Muscle of back (tissue), 13 donors: ENCODE results near the gene ZSCAN12. TPM values are rescaled to one million over a fixed set of nuclear protein-coding genes. Genes with fewer than 3 reads are reported as not detected.
A peak's percentile ranks its signal among the peaks of the same experiment; 100 is the strongest.
"Not testable (repeated sequence)": the region's sequence is repeated elsewhere in the genome, so short reads cannot be mapped to it uniquely, and the experiment has no call there.

Experiments
- DNase-seq, 3 donors: peaks; one replicate each; pipeline versions ENCODE4 v3.0.0 to v3.0.0-alpha.2; 2013
- long read RNA-seq, 9 donors: transcript quantifications; one replicate each; lab custom pipeline, GENCODE V29; 2026
- polyA plus RNA-seq, 10 donors: library from polyadenylated mRNA; unstranded; fragments of 120-200 nt; gene quantifications; one replicate each; pipeline ENCODE4 v1.2.1, GENCODE V29; 2013; ENCODE audit not compliant: insufficient read length in 10 of 10

ZSCAN12 gene
- 1 to 10 TPM; 4.2 to 7.4 (median 6.2) TPM for polyA plus RNA-seq
- long read RNA-seq, donor 1, partial matches to known transcripts, result 0 of 1 reads
- long read RNA-seq, donor 1, other reads (novel, unspliced or antisense), result 0 of 1 reads
- long read RNA-seq, donor 2, result 0 reads
- long read RNA-seq, donor 3, result 0 reads
- long read RNA-seq, donor 4, result 0 reads
- long read RNA-seq, donor 5, result 0 reads
- long read RNA-seq, donor 6, result 0 reads
- long read RNA-seq, donor 7, partial matches to known transcripts, result 0 of 1 reads
- long read RNA-seq, donor 7, other reads (novel, unspliced or antisense), result 0 of 1 reads
- long read RNA-seq, donor 8, result 0 reads
- long read RNA-seq, donor 9, result 0 reads

DNA sequence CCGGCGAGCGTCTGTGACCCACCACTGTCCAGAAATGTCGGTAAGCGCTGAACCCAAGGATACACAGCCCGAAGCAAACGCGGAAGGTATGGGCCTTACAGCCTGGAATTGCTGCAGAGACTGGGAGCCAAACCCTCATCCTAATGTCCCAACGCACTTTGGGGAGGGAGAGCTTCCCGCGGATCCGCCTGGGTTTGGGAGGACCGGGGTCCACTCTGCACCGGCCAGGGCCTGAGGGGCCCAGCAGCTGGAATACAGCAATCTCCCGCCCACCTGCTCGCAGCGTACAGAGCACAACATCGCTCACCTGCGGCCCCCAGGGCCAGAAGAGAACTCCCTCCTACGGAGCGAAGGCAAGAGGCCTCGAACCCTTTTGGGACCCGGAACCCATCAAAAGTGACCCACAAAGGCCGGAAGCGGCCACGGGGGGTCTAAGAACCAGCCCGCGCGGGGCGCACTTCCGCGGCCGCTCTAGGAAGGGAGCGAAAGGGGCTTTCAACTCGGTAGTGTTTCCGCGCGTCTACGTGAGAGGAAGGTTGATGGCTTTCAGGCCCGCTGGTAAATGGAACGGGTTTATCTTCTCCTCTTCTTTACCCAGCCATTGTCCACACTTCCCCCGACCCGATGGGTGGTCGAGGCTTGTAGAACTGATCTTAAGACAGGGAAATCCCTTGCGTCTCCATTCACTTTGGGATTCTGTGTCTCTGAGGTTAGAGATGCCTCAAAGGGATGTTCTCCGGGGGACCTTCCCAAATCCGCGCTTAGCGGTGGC, at the start of gene ZSCAN12:
Gene ZSCAN12 (minus strand): TSS at position 398 of the 772 bp plus-strand sequence. CDS start 1,342 bp downstream, outside the sequence.
- DNase-seq, result peak; percentile 86 to 93 (median 87)

DNA sequence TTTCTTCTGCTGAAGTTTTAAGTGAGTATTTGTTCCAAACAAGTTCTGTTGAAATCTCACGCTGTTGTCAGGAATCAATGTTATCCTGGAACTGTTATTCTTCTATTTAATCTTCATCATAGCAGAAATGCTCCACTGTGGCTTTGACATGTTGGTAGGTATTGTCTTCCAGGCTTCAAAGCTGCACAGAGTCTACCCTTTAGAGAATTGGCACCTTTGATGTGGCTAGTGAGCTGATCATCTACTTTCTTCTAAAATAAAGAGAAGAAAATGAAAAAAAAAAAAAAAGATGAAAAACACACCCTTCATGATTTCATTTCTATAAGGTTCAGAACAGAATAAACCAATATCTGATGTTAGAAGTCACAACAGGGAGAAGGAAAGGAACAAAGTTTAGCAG, 49.5 kb upstream of the ZSCAN12 start:
- no peak for DNase-seq

DNA sequence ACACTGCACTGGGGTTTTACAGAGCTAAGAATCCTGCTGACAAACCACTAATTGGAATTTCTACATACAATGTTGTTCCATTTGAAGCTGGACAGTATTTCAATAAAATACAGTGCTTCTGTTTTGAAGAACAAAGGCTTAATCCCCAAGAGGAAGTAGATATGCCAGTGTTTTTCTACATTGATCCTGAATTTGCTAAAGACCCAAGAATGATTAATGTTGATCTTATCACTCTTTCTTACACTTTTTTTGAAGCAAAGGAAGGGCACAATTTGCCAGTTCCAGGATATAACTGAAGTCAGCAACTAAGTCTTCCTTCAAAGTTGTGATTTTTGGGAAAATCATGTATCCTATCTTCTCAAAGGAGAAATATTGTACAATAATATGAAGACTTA, 48.0 kb upstream of the ZSCAN12 start:
- not testable (repeated sequence) for DNase-seq

DNA sequence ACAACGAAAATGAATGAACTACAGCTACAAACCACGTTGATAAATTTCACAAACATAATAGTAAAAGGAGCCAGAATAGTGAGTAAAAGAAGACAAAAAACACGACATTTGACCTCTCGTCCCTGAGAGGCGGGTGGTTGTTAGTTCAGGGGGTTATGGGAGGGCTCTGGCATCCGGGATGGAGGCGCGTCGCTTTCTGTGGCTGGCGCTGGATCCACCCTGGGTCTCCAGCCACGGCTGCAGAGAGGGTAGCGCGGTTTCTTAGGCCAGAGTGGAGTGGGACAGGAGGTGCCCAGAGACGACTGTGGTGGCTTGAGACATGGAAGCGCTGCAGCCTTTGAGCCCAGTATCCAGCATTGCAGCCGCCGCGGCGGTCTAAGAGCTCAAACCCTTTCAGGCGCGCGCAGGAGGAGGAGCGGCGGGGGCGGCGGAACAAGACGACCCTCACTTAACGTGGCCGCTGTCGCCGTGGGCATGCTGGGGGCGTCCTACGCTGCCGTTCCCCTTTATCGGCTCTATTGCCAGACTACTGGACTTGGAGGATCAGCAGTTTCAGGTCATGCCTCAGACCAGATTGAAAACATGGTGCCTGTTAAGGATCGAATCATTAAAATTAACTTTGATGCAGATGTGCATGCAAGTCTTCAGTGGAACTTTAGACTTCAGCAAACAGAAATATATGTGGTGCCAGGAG, 47.4 kb upstream of the ZSCAN12 start:
- DNase-seq, result peak in 2 of 3 donors; percentile 7 to 44

DNA sequence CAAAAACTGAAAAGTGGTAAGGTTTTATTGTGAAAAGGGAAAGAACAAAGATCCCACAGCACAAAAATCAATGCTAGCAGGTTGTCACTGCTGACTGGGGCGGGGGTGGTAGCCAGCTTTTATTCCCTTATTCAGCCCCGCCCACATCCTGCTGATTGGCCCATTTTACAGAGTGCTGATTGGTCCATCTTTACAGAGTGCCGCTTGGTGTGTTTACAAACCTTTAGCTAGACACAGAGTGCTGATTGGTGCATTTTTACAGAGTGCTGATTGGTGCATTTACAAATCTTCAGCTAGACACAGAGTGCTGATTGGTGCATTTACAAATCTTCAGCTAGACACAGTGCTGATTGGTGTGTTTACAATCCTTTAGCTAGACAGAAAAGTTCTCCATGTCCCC, 45.2 kb upstream of the ZSCAN12 start:
- not testable (repeated sequence) for DNase-seq

DNA sequence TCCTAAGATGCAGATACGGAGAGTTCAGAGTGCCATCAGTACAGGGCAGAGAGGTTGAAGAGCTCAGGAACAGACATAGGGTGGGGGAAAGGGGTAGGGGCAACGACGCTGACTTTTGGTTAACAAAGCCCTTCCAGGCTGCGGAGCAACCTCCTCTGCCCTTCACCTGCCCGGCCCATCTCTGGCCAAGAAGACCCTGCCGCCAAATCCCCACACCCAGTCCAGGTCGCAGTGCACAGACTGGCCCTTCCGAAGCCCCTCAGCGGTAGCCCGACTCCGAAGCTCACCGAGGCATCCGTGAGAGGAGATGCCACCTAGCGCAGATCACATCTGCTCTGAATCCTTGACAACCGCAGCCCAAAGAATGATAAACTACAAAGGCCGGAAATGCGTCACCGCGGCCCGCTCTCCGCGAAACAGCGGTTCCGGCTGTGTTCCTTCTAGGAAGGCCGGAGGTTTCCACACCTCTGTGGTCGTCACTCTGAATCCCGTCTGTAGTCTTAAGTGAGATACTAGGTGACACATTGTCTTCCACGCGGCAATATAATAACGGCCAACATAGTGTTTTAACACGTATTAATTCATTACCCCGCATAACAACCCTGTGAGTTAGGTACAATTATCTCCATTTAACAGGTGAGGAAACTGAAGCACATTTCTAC, 43.7 kb upstream of the ZSCAN12 start, which contains the start of gene ZSCAN23:
Gene ZSCAN23 (minus strand): TSS at position 380 of the 662 bp plus-strand sequence. CDS start 7,225 bp downstream, outside the sequence.
- peak; percentile 78 to 92 (median 88) for DNase-seq

DNA sequence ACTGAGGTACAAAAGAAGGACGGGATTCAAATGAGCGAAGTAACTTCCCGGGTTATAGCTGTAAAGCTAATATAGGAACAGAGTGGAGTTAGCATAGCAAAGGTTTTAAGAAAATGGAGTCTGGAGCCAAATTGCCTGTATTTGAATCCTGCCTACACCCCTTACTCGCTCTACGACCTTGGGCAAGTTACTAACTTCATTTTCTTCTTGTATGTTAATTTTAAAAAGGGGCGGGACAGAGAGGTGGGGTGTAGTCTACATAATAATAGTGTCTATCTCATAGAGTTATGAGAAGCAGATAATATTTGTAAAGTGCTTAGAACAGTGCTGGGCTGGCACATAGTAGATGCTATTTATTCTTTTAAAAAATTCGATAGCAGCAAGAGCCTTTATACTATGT, 43.0 kb upstream of the ZSCAN12 start:
- peak in 1 of 3 donors; percentile 0 for DNase-seq

DNA sequence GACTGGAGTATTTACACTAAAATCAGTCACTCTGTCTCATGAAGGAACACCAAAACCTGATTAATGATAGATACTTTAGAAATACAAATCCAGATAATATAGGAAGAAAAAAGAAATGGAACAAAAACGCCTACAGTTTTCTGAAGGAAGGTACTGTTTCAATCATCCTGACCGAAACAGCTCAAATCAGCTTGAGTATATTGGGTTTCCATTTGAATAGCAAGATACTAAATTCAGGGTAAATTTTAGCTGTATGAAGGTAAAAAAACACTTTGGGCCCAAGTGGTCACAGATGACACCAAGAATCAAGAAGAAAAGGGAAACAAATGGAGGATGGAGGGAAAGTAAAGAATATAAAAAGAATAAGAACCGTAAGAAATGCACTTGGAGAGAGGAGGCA, 36.9 kb upstream of the ZSCAN12 start:
- no peak for DNase-seq

DNA sequence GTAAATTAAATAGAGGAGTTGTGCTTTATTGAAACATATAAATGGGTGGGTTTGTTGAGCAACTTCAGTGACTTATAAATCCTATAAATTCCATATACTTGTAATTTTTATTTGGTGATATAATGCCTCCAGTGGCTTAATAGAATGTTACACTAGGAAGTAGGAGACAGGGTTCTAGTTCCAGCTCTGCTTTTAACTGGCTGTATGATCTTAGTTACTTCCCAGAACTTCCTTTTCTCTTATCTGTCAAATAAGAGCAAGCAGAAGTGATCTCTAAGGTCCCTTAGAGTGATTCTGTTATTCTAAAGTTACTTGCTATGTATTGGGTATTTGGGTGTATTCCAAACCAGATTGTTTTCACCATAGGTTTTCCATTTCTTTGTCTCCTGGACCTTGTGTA, 33.6 kb upstream of the ZSCAN12 start:
- no peak for DNase-seq

DNA sequence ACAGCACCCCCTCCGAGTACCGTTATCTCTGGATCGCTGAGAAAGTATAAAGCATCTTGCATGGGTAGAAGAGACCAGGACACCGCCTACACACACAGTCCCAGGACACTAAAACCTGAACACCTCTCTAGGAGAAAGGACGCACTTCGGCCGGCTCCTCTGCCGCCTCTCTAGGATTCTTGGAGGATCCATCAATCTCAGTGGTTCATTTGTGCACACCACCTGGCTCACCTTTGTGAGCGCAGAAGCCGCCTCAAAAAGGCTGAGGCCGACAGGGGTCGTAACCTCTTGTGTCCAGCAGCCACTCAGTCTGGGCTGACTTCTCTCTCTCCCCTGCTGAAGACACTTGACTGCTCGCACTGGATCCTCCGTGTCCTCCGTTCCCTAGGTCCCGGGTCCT, 30.2 kb upstream of the ZSCAN12 start:
- DNase-seq, result no peak

DNA sequence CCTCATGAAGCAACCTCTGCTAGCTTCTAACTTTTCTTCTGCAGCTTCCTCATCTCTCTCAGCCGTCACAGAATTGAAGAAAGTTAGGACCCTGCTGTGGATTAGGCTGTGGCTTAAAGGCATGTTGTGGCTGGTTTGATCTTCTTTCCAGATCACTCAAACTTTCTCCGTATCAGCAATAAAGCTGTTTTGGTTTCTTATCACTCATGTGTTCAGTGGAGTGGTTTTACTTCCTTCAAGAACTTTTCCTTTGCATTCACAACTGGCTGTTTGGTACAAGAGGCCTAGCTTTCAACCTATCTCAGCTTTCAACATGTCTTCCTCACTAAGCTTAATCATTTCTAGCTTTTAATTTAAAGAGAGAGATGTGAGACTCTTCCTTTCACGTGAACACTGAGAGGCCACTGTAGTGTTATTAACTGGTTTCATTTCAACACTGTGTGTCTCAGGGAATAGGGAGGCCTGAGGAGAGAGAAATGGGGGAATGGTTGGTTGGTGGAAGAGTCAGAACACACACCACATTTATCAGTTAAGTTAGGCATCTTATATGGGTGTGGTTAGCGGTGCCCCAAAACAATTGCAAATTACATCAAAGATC, 26.5 kb upstream of the ZSCAN12 start:
- DNase-seq, result no peak

DNA sequence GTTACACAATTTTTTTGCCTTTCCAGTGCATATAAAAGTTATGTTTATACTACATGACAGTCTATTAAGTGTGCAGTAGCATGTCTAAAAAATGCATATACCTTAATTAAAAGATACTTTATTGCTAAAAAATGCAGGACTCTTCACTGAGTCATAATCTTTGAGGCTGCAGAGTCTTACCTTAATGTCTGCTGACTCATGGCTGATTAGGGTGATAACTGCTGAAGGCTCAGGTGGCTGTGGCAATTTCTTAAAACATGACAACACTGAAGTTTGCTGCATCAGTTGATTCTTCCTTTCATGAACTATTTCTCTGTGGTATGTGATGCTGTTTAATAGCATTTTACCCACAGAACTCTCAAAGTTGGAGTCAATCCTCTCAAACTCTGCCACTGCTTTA, 24.6 kb upstream of the ZSCAN12 start:
- DNase-seq, result no peak

DNA sequence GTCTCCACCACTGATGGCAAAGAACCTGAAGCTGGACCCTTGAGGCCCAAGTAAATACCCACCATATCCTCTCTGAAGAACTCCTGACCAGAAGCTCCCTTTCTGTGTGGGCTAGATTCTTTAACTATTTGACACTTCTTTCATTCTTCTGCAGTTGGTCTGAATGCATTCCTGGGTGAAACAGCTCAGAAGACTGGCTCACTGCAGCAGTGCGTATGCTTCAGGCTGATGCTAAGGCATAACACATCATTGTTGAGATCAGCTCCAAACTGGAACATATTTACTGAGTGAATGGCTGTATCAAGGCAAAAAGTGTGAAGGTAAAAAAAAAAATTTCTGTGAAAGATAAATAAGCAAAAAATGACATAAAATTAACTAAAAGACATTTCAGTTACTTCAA, 24.0 kb upstream of the ZSCAN12 start:
- no peak for DNase-seq

DNA sequence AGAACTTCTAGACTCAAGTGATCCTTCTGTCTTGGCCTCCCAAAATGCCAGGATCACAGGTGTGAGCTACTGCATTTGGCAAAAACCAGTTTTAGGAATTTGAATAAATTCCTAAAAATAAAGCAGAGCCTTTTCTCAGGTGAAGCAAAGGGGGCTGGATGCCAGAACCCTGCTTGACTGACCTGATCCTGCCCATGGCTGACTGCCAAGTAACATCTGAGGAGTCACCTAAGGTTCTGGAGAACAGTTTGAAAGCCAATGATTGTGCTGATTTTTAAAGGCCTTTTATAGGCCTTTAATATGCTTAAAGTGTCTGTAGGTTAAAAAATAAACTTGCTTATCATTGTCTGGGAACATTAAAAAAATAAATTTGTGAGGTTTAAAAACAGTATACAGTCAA, 14.1 kb upstream of the ZSCAN12 start:
- DNase-seq, result no peak

DNA sequence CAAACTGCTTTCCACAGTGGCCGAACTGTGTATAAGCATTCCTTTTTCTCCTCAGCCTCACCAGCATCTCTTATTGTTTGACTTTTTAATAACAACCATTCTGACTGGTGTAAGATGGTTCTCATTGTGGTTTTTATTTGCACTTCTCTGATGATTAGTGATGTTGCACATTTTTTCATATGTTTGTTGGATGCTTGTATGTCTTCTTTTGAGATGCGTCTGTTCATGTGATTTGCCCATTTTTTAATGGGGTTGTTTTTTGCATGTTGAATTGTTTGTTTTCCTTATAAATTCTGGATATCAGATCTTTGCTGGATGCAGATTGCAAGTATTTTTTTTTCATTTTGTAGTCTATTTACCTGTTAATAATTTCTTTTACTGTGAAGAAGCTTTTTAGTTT, 11.2 kb upstream of the ZSCAN12 start:
- DNase-seq, result no peak

DNA sequence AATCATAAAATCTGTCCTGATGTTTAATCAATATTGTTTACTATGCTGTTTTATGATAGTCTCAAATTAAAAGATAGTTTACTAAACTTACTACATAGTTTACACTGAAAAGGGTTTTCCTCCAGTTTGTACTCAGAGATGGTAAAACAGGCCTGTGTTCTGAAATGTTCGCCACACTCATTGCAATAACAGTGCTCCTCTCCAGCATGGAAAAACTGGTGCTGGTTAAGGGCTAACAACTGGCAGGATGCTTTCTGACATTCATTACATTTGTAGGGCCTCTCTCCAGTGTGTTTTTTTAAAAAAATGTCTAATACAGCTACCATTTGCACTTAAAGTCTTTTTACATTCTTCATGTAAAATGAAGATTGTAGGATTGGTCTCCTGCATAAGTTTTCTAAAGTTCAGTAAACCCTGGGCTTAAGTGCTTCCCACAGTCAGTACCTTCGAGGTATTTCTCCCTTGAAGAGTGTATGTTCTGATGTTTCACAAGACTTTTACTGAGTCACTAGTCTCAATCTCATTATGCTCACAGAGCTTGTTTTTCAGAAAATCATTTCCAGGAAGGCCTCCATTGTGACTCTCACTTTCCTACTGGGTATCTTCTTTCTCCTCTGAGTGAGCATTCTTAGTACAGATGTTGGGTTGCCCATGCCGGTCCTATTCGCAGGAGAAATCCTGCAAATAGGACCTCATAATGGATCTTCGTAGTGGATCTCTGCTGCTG, 8.7 kb upstream of the ZSCAN12 start:
- no peak for DNase-seq

DNA sequence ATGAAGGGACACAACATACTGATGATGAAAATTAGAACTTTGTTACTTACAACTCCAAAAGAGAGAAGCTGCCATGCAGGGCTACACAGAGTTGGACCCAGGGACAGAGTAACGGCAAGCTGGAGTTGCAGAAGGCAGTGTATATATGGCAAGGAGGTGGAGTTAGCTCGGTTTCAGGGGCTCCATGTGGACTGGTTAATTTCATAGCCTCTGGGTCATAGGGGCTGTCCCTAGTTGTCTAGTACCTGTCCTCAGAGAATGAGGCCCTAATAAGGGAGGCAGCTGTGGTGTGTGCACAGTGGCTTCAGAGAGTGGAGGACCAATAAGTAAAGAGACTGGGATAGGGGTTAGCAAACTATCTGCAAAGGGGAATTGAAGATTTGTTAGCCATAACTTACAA, 7.9 kb upstream of the ZSCAN12 start:
- no peak for DNase-seq

DNA sequence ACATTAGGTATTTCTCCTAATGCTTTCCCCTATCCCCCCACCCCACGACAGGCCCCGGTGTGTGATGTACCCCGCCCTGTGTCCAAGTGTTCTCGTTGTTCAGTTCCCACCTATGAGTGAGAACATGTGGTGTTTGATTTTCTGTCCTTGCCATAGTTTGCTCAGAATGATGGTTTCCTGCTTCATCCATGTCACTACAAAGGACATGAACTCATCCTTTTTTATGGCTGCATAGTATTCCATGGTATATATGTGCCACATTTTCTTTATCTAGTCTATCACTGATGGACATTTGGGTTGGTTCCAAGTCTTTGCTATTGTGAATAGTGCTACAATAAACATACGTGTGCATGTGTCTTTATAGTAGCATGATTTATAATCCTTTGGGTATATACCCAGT, 4.4 kb upstream of the ZSCAN12 start:
- not testable (repeated sequence) for DNase-seq

DNA sequence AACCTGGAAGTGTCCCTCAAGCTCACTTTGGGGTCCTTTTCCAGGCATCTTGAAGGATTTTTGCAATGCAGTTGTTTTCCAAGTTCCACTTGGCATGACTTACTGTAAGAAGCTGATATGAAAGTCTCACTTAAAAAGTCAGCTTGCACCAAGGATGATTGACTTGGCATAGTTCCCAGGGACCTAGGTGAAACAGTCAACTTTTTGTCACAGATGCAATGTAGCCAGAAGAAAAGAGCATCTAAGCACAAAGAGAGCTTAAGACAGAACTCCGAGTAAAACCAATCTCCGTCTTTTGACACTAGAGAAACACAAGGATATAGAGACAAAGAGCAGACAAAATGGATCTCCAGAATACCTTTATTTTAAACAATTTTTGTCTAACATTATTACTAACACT, 2.6 kb upstream of the ZSCAN12 start:
- no peak for DNase-seq

DNA sequence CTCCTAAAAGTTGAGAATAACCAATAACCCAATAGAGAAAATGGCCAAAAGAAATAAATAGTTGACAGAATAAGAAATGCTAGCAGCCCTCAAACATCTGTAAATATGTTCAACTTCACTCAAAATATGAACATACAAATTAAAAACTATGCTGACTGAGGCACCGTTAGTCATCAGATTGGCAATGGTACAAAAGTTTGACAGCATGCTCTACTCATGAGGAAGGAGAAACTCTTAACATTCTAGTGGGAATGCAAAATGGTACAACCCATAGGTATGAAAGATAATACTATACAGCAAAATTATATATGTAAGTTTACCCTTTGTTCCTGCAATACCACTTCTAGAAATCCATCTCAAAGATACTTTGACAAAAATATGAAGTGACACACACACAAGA, 1.6 kb upstream of the ZSCAN12 start:
- no peak for DNase-seq

DNA sequence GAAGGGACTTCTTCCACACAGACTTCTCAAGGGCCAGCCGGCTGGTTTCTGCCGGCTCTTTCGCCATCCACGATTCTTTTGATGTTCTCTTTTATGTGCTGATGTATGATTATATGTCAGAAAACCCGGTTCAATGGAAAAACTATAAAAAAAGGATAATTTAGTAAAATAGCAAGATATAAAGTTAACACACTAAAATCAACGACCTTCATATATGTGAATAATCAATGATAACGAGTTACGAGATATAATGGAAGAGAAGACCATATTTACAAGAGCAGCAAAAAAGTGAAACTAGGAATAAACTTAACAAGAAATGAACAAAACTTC, 540 bp upstream of the ZSCAN12 start:
- DNase-seq, result no peak
